C4-2B (cell line): ENCODE data around the gene CD274.

Experiments
- CTCF ChIP-seq: fragments of 450-650 bp; conservative IDR thresholded peaks from 2 replicates; pipeline ENCODE4 v1.5.1; 2017; ENCODE audit warnings: mild to moderate bottlenecking
- ZFX ChIP-seq: fragments of 450-650 bp; IDR thresholded peaks from 2 replicates; pipeline ENCODE4 v1.6.1; 2017

GRCh38 chr9:5502553-5502952, 52.2 kb downstream of the CD274 start:
- TF ChIP-seq ZFX (no peak), CTCF (no peak)
